Fibroblast of skin of back (primary cell): ENCODE data around the gene RP9. TPM values are rescaled to one million over a fixed set of nuclear protein-coding genes. Genes with fewer than 3 reads are reported as not detected.

Experiments
- DNase-seq: peaks from one replicate; pipeline ENCODE4 v3.0.0-alpha.2; 2013
- polyA plus RNA-seq, 2 experiments: library from polyadenylated mRNA; unstranded; fragments of 120-200 nt; gene quantifications; one replicate each; pipeline ENCODE4 v1.2.1, GENCODE V29; 2013; ENCODE audit not compliant: insufficient read length in 2 of 2

The RP9 gene, protein sequence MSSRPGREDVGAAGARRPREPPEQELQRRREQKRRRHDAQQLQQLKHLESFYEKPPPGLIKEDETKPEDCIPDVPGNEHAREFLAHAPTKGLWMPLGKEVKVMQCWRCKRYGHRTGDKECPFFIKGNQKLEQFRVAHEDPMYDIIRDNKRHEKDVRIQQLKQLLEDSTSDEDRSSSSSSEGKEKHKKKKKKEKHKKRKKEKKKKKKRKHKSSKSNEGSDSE
- polyA plus RNA-seq (2013, experiment 1 of 2; ENCODE audit: insufficient read length) = 25.2 TPM
- polyA plus RNA-seq (2013, experiment 2 of 2; ENCODE audit: insufficient read length) = 17.0 TPM

DNA sequence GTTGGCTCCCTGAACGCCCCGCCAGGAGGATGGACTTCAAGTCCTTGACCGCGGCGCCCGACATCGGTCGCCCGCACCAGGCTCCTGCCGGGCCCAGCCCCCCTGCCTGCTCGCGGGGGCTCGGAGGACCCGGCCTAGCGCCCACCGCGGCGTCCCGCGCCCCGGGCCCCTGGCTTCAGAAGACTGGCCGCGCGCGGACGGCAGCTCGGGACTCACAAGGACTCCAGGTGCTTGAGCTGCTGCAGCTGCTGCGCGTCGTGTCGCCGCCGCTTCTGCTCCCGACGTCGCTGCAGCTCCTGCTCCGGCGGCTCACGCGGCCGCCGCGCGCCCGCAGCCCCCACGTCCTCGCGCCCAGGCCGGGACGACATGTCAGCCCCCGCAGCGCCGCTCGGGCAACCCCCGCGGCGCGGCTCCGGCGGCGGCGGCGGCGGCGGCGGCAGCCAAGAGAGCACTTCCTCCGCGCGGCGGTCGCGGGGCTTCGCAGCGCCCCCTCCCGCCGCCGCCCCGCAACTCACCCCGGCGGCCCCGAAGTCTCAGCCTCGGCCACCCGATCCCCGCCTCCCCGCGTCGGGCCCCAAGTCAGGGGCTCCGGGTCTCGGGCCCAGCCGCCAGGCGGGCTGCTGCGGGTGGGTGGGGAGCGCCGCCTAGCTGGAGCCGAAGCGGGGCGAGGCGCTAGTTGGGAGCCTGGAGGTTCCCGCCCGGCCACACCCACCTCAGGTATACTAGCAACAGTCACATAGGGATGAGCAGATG, at the start of gene RP9:
RP9 (minus strand) TSS at position 400 of the 753 bp plus-strand sequence; CDS start at position 368, 32 bp downstream.
- peak; percentile 74 for DNase-seq

DNA sequence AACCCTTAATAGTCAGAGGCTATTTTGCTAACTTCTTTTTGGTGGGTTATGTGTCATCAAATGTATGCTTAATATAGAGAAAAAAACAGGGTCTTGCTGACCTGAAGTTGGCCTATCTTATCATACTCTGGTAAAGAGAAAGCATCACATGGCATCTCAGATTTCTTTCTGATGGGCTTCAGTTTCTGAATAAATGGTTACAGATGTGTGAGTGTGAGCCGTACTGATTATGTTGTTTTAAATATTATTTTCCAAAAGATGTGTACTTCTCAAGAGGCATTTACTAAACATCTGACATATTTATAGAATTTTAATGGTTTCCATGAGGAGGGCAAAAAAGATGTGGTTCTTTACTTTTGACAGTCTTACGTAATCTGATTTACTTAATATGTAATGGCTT, 48.6 kb upstream of the RP9 start:
- DNase-seq = no peak

DNA sequence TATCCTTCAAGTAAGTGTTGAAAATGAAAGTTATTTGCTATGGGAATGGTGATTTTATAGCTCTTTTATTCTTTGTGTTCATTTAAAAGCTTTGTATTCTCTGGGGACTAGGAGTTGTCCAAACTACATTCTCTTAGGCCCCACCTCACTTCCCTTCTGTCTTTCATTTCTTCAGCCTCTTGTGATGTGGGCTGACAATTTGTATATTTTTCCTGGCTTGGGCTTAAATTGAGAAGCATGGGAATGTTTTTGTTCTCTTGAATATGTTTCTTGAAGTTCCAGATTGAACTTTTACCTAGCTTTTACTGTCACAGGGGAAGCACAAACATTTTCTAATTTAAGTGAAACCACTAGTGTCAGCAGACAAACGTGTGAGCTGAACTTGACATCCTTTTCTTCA, 48.1 kb upstream of the RP9 start:
- peak; percentile 60 for DNase-seq

DNA sequence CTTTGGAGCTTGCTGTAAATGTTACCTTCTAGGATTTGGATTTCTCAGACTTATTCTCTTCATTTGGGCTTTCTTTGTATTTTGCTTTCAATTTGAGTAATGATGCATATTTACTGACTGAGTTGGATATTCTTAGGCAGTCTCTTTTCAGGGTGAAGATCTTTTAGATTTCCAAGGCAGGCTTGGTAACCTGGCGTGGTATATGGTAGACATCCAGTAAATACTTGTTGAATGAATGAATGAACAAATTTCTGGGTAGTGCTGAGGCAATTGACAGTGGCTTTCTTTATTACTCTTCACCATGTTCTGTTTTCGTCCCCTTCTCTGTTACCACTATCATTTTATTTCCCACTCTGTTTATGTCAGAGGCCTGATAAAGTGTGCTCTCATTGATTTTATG, 47.2 kb upstream of the RP9 start:
- DNase-seq = no peak

DNA sequence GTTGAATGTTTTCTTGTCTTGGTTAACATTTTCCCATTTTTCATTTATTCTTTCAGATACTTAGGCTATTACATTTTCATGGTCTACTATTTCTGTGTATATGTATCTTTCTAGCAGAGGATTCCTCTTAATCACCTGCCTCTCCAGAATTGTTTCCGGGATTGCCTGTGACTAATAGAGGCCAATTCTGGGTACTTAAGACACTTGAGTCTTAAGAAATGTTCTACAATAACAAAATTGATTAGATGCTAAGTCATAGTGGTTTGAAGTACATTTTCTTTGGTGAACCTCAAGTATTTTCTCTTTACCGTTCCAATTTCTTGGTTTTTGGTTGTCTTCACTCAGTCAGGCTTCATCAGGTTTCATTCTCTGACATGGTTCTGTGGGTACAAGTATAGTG, 46.6 kb upstream of the RP9 start:
- peak; percentile 48 for DNase-seq

DNA sequence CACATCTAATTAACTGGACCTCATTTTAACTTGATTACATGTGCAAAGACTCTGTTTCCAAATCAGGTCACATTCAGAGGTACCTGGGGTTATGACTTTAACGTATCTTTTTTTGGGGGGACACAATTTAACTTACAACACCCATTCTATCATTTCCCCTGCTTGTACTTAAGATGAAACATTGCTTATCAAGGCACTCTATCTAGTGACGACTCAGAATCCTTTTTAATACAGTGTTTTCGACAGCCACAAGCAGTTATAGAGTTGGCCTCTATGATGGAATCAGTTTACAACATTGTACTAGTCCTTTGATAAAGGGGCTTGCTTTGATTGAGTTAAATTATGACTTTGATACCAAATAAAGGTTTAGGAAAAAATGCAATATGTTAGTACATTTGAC, 42.9 kb upstream of the RP9 start:
- no peak for DNase-seq

DNA sequence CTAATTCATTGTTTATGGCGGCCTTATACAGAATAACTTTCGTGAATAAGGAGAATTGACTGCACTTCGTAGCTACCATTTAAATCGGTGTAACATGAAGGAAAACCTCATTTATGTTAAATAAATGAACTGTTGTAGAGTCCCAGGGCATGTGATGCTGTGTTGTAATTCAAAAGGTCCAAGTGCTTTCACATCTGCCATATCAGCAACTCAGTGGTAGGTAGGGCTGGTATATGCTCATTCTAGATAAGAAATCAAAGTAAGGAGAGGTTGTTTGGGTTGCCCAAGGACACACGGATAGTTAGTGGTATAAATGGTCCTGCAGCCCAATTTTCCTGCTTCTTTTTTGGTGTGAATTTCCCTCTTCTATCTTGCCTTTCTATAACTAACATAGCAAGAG, 36.0 kb upstream of the RP9 start:
- no peak for DNase-seq

DNA sequence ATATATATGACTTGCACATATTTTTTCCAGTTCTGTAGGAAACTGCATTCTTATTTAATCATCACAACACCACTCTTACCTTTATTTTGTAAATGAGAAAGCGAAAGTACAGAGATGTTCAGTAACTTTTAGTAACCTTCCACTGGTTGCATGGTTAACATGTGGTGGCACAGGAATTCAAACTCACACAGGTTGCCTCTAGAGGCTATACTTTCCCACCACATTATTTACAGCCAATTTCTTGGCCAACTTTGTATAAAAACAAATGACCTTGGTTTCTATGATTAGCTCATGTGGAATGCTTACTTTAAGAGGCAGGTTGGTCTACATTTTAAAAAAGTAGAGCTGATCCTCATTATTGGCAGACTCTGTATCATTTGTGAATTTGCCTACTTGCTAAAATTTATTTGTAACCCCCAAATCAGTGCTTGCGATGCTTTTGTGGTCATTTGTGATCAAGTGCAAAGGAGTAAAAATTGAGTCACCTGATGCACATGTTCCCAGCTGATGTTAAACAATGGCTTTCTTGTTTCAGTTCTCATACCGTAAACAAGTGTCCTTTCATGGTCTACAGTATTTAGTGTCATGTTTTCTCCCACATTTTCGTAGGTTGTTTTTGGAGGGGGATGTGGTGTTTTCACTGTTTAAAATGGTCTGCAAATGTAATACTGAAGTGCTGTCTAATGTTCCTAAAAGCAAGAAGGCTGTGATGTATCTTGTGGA, 35.0 kb upstream of the RP9 start:
- DNase-seq = no peak

DNA sequence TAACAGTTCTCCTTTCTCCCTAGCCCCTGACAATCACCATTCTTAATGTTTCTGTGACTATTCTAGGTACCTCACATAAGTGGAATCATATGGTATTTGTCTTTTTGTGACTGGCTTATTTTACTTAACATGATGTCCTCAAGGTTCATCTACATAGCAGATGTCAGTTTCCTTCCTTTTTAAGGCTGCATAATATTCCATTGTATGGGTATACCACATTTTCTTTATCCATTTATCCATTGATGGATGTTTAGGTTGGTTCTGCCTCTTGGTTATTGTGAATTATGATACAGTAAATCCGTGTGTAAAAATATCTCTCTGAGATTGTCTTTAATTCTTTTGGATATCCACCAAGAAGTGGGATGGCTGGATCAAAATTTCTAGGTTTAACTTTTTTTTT, 33.4 kb upstream of the RP9 start:
- DNase-seq = no peak

DNA sequence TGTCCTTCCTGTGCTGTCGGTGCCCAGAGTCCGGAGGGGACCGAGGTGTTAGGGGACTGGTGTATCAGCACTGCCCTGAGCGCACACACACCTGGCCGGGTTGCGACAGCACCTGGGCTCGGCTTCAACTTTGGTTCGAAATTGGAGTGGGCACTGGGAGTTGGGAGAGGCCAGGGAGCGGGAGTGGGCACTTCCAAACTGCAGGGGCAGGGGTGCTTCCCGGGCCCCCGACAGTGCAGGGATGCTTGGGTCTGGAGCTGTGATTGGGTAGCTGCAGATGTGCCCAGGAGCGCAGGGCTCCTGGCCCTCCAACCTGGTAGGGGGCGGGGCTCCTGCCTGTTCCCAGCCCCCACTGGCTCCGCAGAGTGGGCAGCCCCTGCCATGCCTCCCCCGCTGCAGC, 27.9 kb upstream of the RP9 start:
- DNase-seq = no peak

DNA sequence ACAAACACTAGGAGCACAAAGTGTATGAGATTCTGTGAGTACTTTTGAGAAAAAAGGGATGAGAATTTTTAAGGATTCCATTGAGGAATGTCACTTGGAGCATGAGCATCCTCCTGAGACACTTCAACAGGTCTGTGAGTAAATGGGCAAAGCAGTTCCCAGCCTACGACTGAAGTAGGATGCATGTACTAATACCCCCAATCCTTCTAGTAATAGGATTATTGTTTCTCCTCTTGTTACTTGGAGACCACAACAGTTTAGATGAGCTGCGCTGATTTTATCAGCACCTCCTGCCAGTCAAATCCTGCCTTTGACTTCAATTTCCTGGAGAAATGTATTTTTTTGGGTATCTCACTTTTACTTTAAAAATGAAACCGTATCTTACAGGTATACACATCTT, 21.0 kb upstream of the RP9 start:
- DNase-seq = no peak

DNA sequence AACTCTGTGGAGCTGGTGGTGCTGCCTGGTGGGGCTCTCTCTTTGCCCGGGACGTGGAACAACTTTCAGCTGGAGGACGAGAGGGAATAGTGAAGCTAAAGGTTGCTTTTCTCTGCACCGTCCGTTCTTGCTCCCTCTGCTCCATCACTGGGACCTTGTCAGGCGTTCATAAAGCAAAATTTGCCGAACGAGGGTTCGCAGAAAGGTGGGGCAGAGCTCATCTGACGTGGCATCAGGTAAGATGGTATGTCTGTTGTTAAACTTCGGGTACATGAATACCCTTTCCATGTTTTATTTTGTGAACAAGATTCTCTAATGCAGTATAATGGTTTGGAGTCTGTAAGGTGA, 20.6 kb upstream of the RP9 start:
- no peak for DNase-seq

DNA sequence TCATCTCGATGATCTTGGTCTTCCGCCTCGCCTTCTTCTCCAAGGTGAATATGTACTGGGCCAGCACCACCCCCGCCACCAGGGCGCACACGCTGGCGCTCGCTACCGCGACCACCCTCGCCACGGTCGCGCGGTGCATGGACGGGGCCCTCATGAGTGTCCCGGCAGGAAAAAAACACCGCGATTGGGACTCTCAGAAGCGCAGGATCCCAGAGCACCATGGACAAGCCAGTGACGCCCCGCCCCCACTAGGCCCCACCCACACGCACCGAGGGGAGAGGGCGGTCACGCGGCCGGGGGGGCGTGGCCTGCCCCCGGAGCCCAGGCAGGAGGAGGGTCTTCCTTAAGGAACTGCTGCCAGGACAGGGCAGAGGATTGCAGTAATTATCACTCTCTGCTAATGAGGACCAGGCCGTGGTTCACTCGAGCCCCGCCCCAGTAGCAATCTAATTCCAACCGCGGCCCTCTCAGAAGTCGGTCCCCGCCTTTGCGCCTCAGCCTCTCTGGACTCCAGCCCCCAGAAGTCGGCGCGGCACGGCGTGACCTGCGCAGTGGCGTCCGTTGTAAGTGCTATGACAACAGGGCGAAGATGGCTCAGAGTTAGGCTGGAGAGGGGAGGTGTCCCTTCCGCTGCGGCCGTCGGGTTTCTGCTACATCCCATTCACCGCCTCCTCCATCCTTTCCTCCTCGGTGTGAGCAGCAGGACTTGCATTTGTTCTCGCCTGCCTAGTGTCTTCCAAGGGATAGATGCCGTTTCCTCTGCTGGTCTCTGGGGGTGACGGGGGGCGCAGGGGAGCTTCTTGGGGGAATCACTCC, 20.0 kb upstream of the RP9 start, which contains the start of gene BBS9:
BBS9 (plus strand) TSS at position 575 of the 816 bp plus-strand sequence. CDS start 16,689 bp downstream, outside the sequence.
- peak; percentile 95 for DNase-seq

DNA sequence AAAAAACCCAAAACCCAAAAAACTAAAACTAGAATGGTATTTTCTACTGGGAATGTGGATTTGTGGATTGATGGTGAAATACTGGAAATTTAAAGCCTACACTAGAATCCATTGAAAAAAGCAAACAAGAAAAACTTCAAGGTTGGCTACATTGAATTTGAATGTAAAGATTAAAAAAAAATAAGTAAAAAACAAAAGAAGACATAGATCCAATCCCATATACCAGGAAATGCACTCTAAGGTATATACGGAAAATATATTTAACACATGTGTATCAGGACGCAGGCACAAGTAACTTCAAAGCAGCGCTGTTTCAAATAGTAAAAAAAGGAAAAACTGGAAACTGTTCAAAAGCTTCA, 19.4 kb upstream of the RP9 start:
- DNase-seq = no peak

DNA sequence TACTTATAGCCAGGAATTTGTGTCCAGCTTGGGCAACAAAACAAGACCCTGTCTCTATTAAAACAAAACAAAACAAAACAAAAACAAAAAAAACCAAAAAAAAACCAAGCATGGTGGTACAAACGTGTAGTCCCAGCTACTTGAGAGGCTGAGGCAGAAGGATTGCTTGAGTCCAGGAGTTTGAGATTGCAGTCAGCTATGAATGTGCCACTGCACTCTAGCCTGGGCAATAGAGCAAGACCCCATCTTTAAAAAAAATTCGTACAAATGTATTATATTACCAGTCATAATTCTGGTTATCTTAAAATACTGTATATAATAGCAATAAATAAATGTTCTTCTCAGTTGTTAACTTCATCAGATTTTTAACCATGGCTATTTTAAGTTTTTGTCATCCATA, 17.9 kb upstream of the RP9 start:
- no peak for DNase-seq

DNA sequence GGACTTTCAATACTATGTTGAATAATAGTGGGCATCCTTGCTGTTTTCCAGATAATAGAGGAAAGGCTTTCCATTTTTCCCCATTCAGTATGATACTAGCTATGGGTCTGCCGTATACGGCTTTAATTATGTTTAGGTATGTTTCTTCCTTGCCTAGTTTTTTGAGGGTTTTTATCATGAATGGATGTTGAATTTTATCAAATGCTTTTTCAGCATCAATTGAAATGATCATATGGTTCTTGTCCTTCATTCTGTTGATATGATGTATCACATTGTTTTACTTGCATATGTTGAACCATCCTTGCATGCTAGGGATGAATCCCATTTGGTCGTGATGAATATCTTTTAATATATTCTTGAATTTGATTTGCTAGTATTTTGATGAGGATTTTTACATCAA, 9.2 kb upstream of the RP9 start:
- DNase-seq = no peak

DNA sequence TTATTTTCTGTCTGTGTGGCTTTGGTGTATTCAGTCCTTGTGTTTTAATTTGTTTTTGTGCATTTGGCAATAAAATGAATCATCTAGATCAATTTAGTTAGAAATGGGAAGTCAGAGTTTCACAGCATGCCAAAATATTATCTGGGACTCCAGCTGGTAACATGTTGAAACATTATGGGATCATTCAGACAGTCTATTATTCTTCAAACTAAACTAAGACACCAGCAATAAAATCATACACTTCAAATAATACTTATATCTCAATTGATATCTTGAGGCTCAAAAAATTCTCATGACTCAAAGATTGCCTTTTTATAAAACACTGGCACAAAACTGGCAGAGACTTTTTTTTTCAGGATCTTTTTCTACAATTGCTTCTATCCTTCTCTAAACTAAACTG, 5.8 kb upstream of the RP9 start:
- DNase-seq = no peak

DNA sequence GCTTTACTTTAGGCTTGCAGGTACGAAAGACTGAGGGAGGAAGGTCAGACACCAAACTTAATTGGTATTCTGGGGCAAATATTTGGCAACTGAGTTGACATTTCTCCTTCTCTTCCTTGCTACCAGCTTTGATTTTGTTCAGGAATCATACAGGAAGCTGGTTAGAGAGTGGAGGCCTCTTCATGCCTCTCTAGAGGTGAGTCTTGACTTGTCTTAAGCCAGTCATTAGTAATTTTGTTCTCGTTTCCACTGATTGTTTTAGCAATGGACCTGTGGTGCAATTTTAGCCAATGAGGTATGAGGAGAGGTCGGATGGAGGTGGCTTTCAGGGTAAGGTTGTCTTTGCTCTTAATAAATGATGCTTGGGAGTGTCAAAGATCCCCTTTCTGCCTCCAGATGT, 2.4 kb upstream of the RP9 start:
- DNase-seq = no peak

DNA sequence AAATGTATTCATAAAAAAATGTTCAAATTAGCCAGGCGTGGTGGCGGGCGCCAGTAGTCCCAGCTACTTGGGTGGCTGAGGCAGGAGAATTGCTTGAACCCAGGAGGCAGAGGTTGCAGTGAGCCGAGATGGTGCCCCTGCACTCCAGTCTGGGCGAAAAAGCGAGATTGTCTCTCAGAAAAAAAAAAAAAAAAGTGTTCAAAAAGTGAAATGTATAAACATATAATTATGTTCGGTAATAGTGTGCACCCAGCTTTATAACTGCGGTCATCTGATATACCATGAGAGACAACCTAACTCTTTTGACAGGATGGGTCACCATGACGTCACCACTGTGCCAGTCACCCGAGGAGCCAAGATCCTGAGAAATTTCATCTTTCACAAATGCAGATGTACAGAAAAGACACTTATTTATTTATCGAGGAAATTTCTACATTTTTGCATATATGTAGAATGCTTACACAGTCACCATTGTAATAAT, 594 bp upstream of the RP9 start:
- peak; percentile 38 for DNase-seq

DNA sequence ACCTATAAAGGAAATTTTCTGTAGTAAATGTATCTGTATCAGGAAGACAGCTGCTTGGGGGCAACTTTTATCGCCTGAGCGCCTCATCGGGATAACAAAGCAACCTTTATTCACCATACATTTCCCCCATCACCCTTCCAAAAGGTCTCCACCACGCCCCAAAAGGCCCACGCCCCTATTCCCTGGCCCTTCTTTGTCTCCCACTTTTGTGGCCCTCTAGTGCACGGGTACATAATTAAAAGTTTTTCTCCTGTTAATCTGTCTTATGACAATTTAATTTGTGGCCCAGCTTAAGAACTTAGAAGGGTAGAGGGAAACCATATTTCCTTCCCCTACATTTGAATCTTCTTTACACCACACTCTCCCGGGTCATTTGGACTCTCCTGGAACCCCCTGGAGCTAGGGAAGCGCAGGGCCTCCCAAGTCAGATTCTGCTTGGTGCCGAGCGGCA, 625 bp downstream of the RP9 start:
- DNase-seq = peak; percentile 54

DNA sequence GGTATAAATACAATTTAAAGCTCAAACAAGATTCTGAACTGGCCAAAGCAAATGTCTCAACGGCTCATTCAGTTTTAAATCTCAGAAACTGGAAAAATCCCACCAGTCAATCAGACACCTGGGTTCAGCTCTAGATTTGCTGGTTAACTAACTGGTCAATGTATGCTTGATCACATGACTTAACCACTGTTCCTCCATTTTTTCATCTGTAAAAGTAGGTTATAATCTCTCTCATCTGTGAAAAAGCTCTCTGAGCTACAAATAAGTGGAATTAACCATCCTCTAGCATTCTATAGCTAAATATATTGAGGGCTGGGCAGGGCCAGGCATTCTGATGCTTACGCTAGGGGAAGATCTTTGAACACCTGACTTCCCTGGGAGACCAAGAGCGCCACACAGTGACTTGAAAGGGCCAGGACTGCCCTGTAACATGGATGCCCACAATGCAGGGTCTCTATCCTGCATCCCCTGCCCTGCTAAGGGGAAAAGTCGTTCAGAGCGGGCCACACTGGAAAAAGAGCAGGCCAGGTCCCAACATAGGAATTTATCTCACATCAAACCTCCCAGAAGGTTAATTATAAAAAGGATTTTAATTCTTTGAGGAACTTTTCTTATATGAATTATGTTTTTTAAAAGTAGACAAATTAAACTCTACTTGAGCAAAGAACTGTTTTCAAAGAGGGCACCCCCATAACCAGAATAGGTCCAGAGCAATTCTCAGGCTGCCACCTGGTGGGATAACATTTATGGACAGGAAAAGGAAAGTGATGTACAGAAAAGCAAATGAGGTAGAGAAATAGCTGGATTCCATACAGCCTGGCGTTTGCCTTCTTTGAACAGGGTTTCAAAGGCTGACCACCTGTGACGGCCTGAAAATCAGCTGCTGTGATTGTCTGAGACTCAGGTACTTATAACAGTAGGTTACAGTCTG, 1.8 kb downstream of the RP9 start:
- DNase-seq = peak; percentile 48
